A204.1 (cell line): ENCODE data around the gene PDSS1.
"Not testable (repeated sequence)": the region's sequence is repeated elsewhere in the genome, so short reads cannot be mapped to it uniquely, and the experiment has no call there.

ENCODE experiments used
- FAIRE-seq: peaks from 2 replicates; lab custom pipeline; 2012; peaks lifted over from hg19 to GRCh38; lab: Jason Lieb, UNC

The PDSS1 gene

GRCh38 chr10:26697163-26697921 lies at the start of gene PDSS1:
PDSS1 (plus strand) TSS chr10:26697701; CDS start chr10:26697712, 11 bp downstream.
- no peak for FAIRE-seq

GRCh38 chr10:26648245-26648636 lies 49.3 kb upstream of the PDSS1 start:
- not testable (repeated sequence) for FAIRE-seq

- no peak for FAIRE-seq
Observed at GRCh38 chr10:26650406-26650805, 47.1 kb upstream of the PDSS1 start.

GRCh38 chr10:26651476-26651875 lies 46.0 kb upstream of the PDSS1 start:
- not testable (repeated sequence) for FAIRE-seq

GRCh38 chr10:26653004-26653403 lies 44.5 kb upstream of the PDSS1 start:
- no peak for FAIRE-seq

GRCh38 chr10:26655746-26656145 lies 41.8 kb upstream of the PDSS1 start:
- no peak for FAIRE-seq

- no peak for FAIRE-seq
Observed at GRCh38 chr10:26662864-26663263, 34.6 kb upstream of the PDSS1 start.

GRCh38 chr10:26665080-26666048 lies 32.1 kb upstream of the PDSS1 start:
- no peak for FAIRE-seq

- FAIRE-seq = no peak
Observed at GRCh38 chr10:26675873-26676257, 21.6 kb upstream of the PDSS1 start.

GRCh38 chr10:26679588-26679987 lies 17.9 kb upstream of the PDSS1 start:
- FAIRE-seq = no peak

GRCh38 chr10:26681076-26681475 lies 16.4 kb upstream of the PDSS1 start:
- FAIRE-seq = no peak

GRCh38 chr10:26681971-26682370 lies 15.5 kb upstream of the PDSS1 start:
- FAIRE-seq = not testable (repeated sequence)

GRCh38 chr10:26682931-26683330 lies 14.6 kb upstream of the PDSS1 start:
- no peak for FAIRE-seq

GRCh38 chr10:26684667-26685264 lies 12.7 kb upstream of the PDSS1 start:
- FAIRE-seq = peak; percentile 98

GRCh38 chr10:26685441-26685840 lies 12.1 kb upstream of the PDSS1 start:
- no peak for FAIRE-seq

GRCh38 chr10:26689399-26689798 lies 8.1 kb upstream of the PDSS1 start:
- FAIRE-seq = no peak

GRCh38 chr10:26690731-26691475 lies 6.6 kb upstream of the PDSS1 start:
- no peak for FAIRE-seq

- FAIRE-seq = not testable (repeated sequence)
Observed at GRCh38 chr10:26694536-26694935, 3.0 kb upstream of the PDSS1 start.

- no peak for FAIRE-seq
Observed at GRCh38 chr10:26696786-26697162, 727 bp upstream of the PDSS1 start.

- no peak for FAIRE-seq
Observed at GRCh38 chr10:26697922-26698608, 564 bp downstream of the PDSS1 start.

- no peak for FAIRE-seq
Observed at GRCh38 chr10:26698909-26699308, 1.4 kb downstream of the PDSS1 start.

- FAIRE-seq = no peak
Observed at GRCh38 chr10:26699631-26700030, 2.1 kb downstream of the PDSS1 start.
